Gastrocnemius medialis (tissue), 4 donors: Measurements from ENCODE around the gene CWC25. TPM values are rescaled to one million over a fixed set of nuclear protein-coding genes. Genes with fewer than 3 reads are reported as not detected.
A peak's percentile ranks its signal among the peaks of the same experiment; 100 is the strongest.

Experiments used
- ATAC-seq, 2 donors: fragments of 150-250 bp; one replicate each; pipeline ENCODE4 v1.9.1; 2016
- DNase-seq, 2 donors: peaks; one replicate each; pipeline ENCODE4 v3.0.0-alpha.2; 2019
- H3K27ac ChIP-seq, 4 donors: fragments of 200-600 bp; sonication (generic); 1 replicate in 1 of 4; 2 replicates in 3 of 4; pipeline ENCODE4 v1.5.1; 2016 to 2018; ENCODE audit warnings: mild to moderate bottlenecking in 2 of 4, moderate library complexity in 1 of 4
- H3K27me3 ChIP-seq, 3 donors: fragments of 200-600 bp; sonication (generic) in 2 of 3; 1 replicate in 1 of 3; 2 replicates in 2 of 3; pipeline versions ENCODE4 v1.5.1 to v1.6.0; 2016 to 2019; ENCODE audit warnings: mild to moderate bottlenecking in 1 of 3, moderate library complexity in 1 of 3
- H3K36me3 ChIP-seq, 2 donors: fragments of 200-600 bp; sonication (generic) in 1 of 2; one replicate each; pipeline ENCODE4 v1.5.1; 2017 to 2018
- H3K4me1 ChIP-seq, 2 donors: fragments of 200-600 bp; sonication (generic) in 1 of 2; one replicate each; pipeline ENCODE4 v1.5.1; 2016 to 2017; ENCODE audit warnings: mild to moderate bottlenecking in 2 of 2
- H3K4me3 ChIP-seq, 4 donors: fragments of 200-600 bp; sonication (generic) in 3 of 4; 1 replicate in 1 of 4; 2 replicates in 3 of 4; pipeline ENCODE4 v1.5.1; 2016 to 2019; ENCODE audit warnings: mild to moderate bottlenecking in 2 of 4
- H3K9me3 ChIP-seq, 3 donors: fragments of 200-600 bp; sonication (generic) in 2 of 3; 1 replicate in 1 of 3; 2 replicates in 2 of 3; pipeline ENCODE4 v1.5.1; 2016 to 2019
- POLR2A ChIP-seq, 2 donors: fragments of 450-650 bp; IDR thresholded peaks; one replicate each; pipeline ENCODE4 v1.6.1; 2017; ENCODE audit warnings: antibody characterized with exemption in 2 of 2, mild to moderate bottlenecking in 2 of 2, moderate library complexity in 2 of 2
- in situ Hi-C, 4 donors: fragments of 200-750 bp; cut with MboI; loops; one replicate each; pipeline versions ENCODE4 v1.15.0 to v1.8.0; 2017; ENCODE audit warnings: low sequenced_read_pairs in 4 of 4
- intact Hi-C: fragments of 100-400 bp; cut with DNase I; formaldehyde crosslinking; loops from one replicate; pipeline ENCODE4 v1.15.1; 2023; ENCODE audit warnings: low total_unique reads
- total RNA-seq, 4 donors: library from RNA; depleted of rRNA; stranded (reverse); fragments of >200 nt; gene quantifications; one replicate each; pipeline versions ENCODE4 v1.1.0 to v1.2.3, GENCODE V29; 2016
- TF ChIP-seq, protein P1 (sequence below), 5 experiments: fragments of 450-650 bp in 3 of 5; fragments of 200-600 bp in 2 of 5; sonication (generic) in 2 of 5; IDR thresholded peaks in 4 of 5; conservative IDR thresholded peaks in 1 of 5; 1 replicate in 4 of 5; 2 replicates in 1 of 5; pipeline ENCODE4 v1.5.1; 2016 to 2019; ENCODE audit warnings: antibody characterized with exemption in 5 of 5, mild to moderate bottlenecking in 3 of 5, moderate library complexity in 3 of 5

CWC25 gene
- total RNA-seq, 4 donors from 2014 or later, result 9.1 to 14.4 (median 12.3) TPM

DNA sequence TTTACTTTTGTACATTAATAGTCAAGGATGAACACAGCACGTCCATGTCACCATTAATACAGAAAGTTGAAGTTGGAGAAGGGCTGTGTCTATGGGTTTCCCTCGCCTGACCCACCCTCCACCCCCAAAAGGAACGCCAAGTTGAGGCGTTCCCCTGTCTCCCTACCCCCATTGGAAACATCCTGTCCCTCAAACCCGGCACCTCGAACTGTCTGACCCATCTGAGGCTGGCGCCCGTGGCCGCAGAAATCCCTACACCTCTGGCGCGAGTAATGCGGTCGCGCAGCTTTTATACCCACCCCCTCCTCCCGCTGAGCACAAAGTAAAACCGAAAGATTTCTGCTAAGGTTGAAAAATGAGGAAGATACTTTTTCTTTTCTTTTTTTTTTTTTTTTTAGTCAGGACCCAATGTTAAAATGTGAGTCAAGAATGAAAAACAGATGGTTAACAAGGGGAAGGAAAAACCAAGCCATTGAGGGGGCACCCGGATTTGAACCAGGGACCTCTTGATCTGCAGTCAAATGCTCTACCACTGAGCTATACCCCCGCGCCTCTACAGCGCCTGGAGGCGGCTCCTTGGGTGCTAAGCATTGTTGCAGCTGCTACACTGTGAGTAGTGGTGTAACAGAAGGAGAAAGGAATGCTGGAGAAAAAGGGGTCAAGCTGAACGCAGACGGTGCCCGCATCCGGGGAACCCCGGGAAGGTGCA, 43.9 kb upstream of the CWC25 start:
- no peaks in the 10 kb centered on the region for H3K27me3 ChIP-seq
- peak overlapping the region; percentile 87 to 92 (median 90) for H3K27ac ChIP-seq
- H3K36me3 ChIP-seq, result no peaks in the 10 kb centered on the region
- H3K4me1 ChIP-seq, result peaks cover 16 to 21% of the 10 kb centered on the region in 2 donors
- H3K4me3 ChIP-seq, result peak overlapping the region; percentile 70 to 99 (median 87)
- DNase-seq, result peak; percentile 77 to 89
- H3K9me3 ChIP-seq, result no peaks in the 10 kb centered on the region
- TF ChIP-seq POLR2A (IDR thresholded peaks at IDR 0.05), result no peak
- TF ChIP-seq, protein P1, sequence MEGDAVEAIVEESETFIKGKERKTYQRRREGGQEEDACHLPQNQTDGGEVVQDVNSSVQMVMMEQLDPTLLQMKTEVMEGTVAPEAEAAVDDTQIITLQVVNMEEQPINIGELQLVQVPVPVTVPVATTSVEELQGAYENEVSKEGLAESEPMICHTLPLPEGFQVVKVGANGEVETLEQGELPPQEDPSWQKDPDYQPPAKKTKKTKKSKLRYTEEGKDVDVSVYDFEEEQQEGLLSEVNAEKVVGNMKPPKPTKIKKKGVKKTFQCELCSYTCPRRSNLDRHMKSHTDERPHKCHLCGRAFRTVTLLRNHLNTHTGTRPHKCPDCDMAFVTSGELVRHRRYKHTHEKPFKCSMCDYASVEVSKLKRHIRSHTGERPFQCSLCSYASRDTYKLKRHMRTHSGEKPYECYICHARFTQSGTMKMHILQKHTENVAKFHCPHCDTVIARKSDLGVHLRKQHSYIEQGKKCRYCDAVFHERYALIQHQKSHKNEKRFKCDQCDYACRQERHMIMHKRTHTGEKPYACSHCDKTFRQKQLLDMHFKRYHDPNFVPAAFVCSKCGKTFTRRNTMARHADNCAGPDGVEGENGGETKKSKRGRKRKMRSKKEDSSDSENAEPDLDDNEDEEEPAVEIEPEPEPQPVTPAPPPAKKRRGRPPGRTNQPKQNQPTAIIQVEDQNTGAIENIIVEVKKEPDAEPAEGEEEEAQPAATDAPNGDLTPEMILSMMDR (IDR thresholded peaks at IDR 0.05 in 4 of 5, conservative IDR thresholded peaks at IDR 0.05 in 1 of 5), result peak in 1 of 5 experiments; percentile 7
- in situ Hi-C loops (loop anchor here in 1 of 4 donors (25.0 kb wide), 1 partner anchor 293 kb away; the partner anchor contains the start of genes ARL5C and PLXDC1), intact Hi-C loops (loop anchor here (1.0 to 5.0 kb wide), 4 partner anchors 44 to 167 kb away; partner anchors contain the start of genes CWC25 and PIP4K2B)
- ATAC-seq, result peak; percentile 78 to 81

DNA sequence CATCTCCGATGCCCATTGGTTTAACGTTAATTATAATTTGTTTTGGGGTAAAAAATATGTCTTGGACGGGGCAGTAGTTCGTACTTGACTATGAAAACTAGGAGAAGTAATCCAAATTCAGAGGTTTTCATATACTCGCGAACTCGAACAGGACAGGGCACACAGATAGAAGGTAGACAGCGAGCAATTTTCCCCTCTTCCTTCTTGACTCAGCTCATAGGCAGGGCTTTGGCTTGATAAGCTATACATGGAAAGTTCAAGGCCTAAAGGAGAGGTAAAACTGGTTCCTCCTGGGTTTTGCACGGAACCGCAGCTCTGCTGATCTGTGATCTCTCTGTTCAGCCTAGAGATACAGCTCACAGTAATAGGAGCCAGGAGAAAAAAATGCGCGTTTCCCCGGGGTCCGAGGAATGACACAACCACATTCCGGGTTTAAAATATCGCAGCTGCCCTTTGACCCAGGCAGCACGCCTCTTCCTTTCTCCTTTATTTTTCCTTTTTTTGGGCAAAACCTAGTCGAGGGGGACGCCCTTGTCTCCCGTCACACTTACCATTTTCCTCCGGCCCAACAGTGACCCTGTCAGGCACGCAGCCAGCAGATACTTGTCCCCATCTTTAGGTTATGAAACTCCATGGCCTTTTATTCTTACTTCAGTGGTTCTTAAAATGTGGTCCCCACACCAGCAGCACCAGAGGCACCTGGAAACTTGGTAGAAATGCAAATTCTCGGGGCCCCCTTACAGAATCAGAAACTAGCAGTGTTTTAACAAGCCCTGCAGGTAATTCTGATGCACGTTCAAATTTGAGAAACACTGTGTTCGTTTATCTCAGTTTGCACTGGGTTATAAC, 43.1 kb upstream of the CWC25 start:
- in situ Hi-C loops (loop anchor here in 1 of 4 donors (25.0 kb wide), 1 partner anchor 294 kb away; the partner anchor contains the start of genes ARL5C and PLXDC1), intact Hi-C loops (loop anchor here (2.0 to 5.0 kb wide), 2 partner anchors 55 to 166 kb away; no protein-coding TSS in a partner anchor)
- Histone ChIP-seq H3K27ac (peak overlapping the region; percentile 87 to 92 (median 90)), H3K9me3 (no peaks in the 10 kb centered on the region), H3K27me3 (no peaks in the 10 kb centered on the region), H3K4me1 (peaks cover 9 to 16% of the 10 kb centered on the region in 2 donors), H3K4me3 (peak overlapping the region; percentile 70 to 99 (median 87)), H3K36me3 (no peaks in the 10 kb centered on the region)
- peak; percentile 4 for ATAC-seq
- DNase-seq, result peak; percentile 38 to 69
- TF ChIP-seq, protein P1 (IDR thresholded peaks at IDR 0.05 in 4 of 5, conservative IDR thresholded peaks at IDR 0.05 in 1 of 5), result no peak
- TF ChIP-seq POLR2A (IDR thresholded peaks at IDR 0.05), result peak in 1 of 2 donors; percentile 11

DNA sequence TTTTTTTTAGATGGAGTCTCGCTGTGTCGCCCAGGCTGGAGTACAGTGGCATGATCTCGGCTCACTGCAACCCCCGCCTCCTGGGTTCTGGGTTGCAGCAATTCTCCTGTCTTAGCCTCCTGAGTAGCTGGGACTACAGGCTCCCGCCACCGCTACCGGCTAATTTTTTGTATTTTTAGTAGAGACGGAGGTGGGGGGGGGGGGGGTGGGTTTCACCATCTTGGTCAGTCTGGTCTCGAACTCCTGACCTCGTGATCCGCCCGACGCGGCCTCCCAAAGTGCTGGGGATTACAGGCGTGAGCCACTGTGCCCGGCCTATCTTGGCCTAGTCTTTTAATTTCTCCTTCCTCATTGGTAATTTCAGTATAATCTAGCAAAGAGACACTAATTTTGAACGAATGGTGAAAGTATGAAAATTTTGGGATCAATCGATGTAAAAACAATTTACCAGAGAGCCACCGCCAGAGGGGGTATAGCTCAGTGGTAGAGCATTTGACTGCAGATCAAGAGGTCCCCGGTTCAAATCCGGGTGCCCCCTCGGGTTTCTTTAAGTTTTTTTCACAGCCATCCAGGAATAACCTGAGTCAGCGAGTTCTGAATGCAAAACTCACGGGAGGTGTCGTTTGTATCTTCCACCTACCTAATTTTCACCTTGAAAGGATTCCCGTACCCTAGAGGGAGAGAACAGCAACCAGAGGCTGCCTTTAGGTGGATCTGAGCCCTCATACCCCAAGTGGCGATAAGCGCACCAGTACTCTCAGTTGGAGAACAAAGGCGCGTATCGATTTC, 42.3 kb upstream of the CWC25 start:
- DNase-seq, result peak in 1 of 2 donors; percentile 46
- TF ChIP-seq POLR2A (IDR thresholded peaks at IDR 0.05), result no peak
- TF ChIP-seq, protein P1 (IDR thresholded peaks at IDR 0.05 in 4 of 5, conservative IDR thresholded peaks at IDR 0.05 in 1 of 5), result peak in 3 of 5 experiments; percentile 25 to 30 (median 27)
- peak overlapping the region in 3 of 4 donors; percentile 0 to 87 (median 87) for H3K4me3 ChIP-seq
- no peak for ATAC-seq
- H3K4me1 ChIP-seq, result peaks cover 1 to 12% of the 10 kb centered on the region in 2 donors
- H3K27ac ChIP-seq, result peak overlapping the region; percentile 87 to 92 (median 90)
- H3K27me3 ChIP-seq, result no peaks in the 10 kb centered on the region
- no peaks in the 10 kb centered on the region for H3K36me3 ChIP-seq
- in situ Hi-C loops, result loop anchor here in 1 of 4 donors (25.0 kb wide), 1 partner anchor 295 kb away; the partner anchor contains the start of genes ARL5C and PLXDC1
- no peaks in the 10 kb centered on the region for H3K9me3 ChIP-seq
- intact Hi-C loops, result loop anchor here (5.0 kb wide), 1 partner anchor 165 kb away; no protein-coding TSS in a partner anchor
